Stomach (tissue), 19 donors: ENCODE results near the gene LYRM2. TPM values are rescaled to one million over a fixed set of nuclear protein-coding genes. Genes with fewer than 3 reads are reported as not detected.

Source experiments
- DNase-seq, 2 donors: peaks; one replicate each; pipeline versions ENCODE4 v3.0.0 to v3.0.0-alpha.2; 2013 to 2019
- H3K27ac ChIP-seq, 5 donors: fragments of 200-600 bp in 4 of 5; sonication (generic) in 4 of 5; one replicate each; pipeline ENCODE4 v1.5.1; 2013 to 2019; ENCODE audit warnings: mild to moderate bottlenecking in 1 of 5, moderate library complexity in 1 of 5
- H3K27me3 ChIP-seq, 3 donors: fragments of 200-600 bp; sonication (generic); one replicate each; pipeline ENCODE4 v1.5.1; 2017 to 2019; ENCODE audit warnings: mixed run types in 1 of 3
- H3K36me3 ChIP-seq, 4 donors: fragments of 200-600 bp; sonication (generic); 1 replicate in 3 of 4; 2 replicates in 1 of 4; pipeline ENCODE4 v1.5.1; 2016 to 2019
- H3K4me1 ChIP-seq, 4 donors: fragments of 200-600 bp; sonication (generic); one replicate each; pipeline ENCODE4 v1.5.1; 2016 to 2019
- H3K4me3 ChIP-seq, 4 donors: fragments of 200-600 bp; sonication (generic) in 3 of 4; one replicate each; pipeline ENCODE4 v1.5.1; 2016 to 2019; ENCODE audit warnings: mild to moderate bottlenecking in 1 of 4
- H3K9me3 ChIP-seq, 4 donors: fragments of 200-600 bp; sonication (generic); one replicate each; pipeline ENCODE4 v1.5.1; 2016 to 2019
- CTCF ChIP-seq, 7 experiments: fragments of 450-650 bp in 4 of 7; fragments of 200-600 bp in 3 of 7; sonication (generic) in 3 of 7; IDR thresholded peaks; one replicate each; pipeline ENCODE4 v1.5.1; 2016 to 2019; ENCODE audit warnings: antibody characterized with exemption in 7 of 7, control low read depth in 2 of 7, mild to moderate bottlenecking in 1 of 7
- EP300 ChIP-seq: sonication (generic); formaldehyde crosslinking; IDR thresholded peaks from one replicate; pipeline ENCODE4 v1.6.1; 2017; ENCODE audit warnings: antibody characterized with exemption
- POLR2A ChIP-seq, 4 donors: fragments of 450-650 bp; IDR thresholded peaks; one replicate each; pipeline ENCODE4 v1.6.1; 2016; ENCODE audit warnings: antibody characterized with exemption in 4 of 4, control low read depth in 2 of 4, mild to moderate bottlenecking in 1 of 4, moderate library complexity in 1 of 4
- POLR2AphosphoS5 ChIP-seq, 3 donors: sonication (generic); formaldehyde crosslinking; IDR thresholded peaks; one replicate each; pipeline ENCODE4 v1.6.1; 2016; ENCODE audit warnings: antibody characterized with exemption in 3 of 3
- WGBS, 5 donors: extraction: QIAGEN DNeasy Blood & Tissue Kit in 3 of 5; methylation state at CpG; one replicate each; pipeline versions ENCODE4 v1.1.5 to v1.1.7; 2013 to 2018; 5-methylcytosine and 5-hydroxymethylcytosine counted together
- intact Hi-C: fragments of 100-400 bp; cut with DNase I; formaldehyde crosslinking; loops from one replicate; pipeline ENCODE4 v1.15.1; 2023; ENCODE audit warnings: low total_unique reads
- long read RNA-seq, 10 donors: transcript quantifications; one replicate each; lab custom pipeline, GENCODE V29; 2026
- polyA plus RNA-seq, 3 donors: library from polyadenylated mRNA; stranded (reverse); fragments of 200-250 nt; gene quantifications; one replicate each; pipeline ENCODE4 v1.2.3, GENCODE V29; 2013
- total RNA-seq, 5 donors: library from RNA; depleted of rRNA; stranded (reverse); fragments of >200 nt; gene quantifications; one replicate each; pipeline versions ENCODE4 v1.1.0 to v1.2.3, GENCODE V29; 2014 to 2016
- donor health status: healthy with polysubstance abuse.
- donor health status: Bipolar disorder and iron deficiency.
- donor health status: healthy.

The LYRM2 gene
- total RNA-seq, result 10 to 100 TPM in 2 of 5 donors, 1 to 10 TPM in 3; 1.4 to 17.1 (median 7.6) TPM
- 10 to 100 TPM; 12.5 to 26.7 (median 16.1) TPM for polyA plus RNA-seq
- long read RNA-seq, donor 1, full-length matches to known transcripts, result 12 of 12 reads
- long read RNA-seq, donor 1, partial matches to known transcripts, result 0 of 12 reads
- long read RNA-seq, donor 1, other reads (novel, unspliced or antisense), result 0 of 12 reads
- long read RNA-seq, donor 2, full-length matches to known transcripts, result 15 of 15 reads
- long read RNA-seq, donor 2, partial matches to known transcripts, result 0 of 15 reads
- long read RNA-seq, donor 2, other reads (novel, unspliced or antisense), result 0 of 15 reads
- long read RNA-seq, donor 3, full-length matches to known transcripts, result 14 of 14 reads
- long read RNA-seq, donor 3, partial matches to known transcripts, result 0 of 14 reads
- long read RNA-seq, donor 3, other reads (novel, unspliced or antisense), result 0 of 14 reads
- long read RNA-seq, donor 4, result 0 reads
- long read RNA-seq, donor 5, full-length matches to known transcripts, result 20 of 20 reads
- long read RNA-seq, donor 5, partial matches to known transcripts, result 0 of 20 reads
- long read RNA-seq, donor 5, other reads (novel, unspliced or antisense), result 0 of 20 reads
- long read RNA-seq, donor 6, full-length matches to known transcripts, result 29 of 29 reads
- long read RNA-seq, donor 6, partial matches to known transcripts, result 0 of 29 reads
- long read RNA-seq, donor 6, other reads (novel, unspliced or antisense), result 0 of 29 reads
- long read RNA-seq, donor 7, full-length matches to known transcripts, result 20 of 20 reads
- long read RNA-seq, donor 7, partial matches to known transcripts, result 0 of 20 reads
- long read RNA-seq, donor 7, other reads (novel, unspliced or antisense), result 0 of 20 reads
- long read RNA-seq, donor 8, full-length matches to known transcripts, result 16 of 16 reads
- long read RNA-seq, donor 8, partial matches to known transcripts, result 0 of 16 reads
- long read RNA-seq, donor 8, other reads (novel, unspliced or antisense), result 0 of 16 reads
- long read RNA-seq, donor 9, full-length matches to known transcripts, result 5 of 5 reads
- long read RNA-seq, donor 9, partial matches to known transcripts, result 0 of 5 reads
- long read RNA-seq, donor 9, other reads (novel, unspliced or antisense), result 0 of 5 reads
- long read RNA-seq, donor 10, full-length matches to known transcripts, result 3 of 3 reads
- long read RNA-seq, donor 10, partial matches to known transcripts, result 0 of 3 reads
- long read RNA-seq, donor 10, other reads (novel, unspliced or antisense), result 0 of 3 reads

- Histone ChIP-seq H3K4me3 (peak within 1 kb of the TSS; percentile 56 to 74 (median 66)), H3K27me3 (no peaks in the 10 kb centered on the region), H3K27ac (peak within 1 kb of the TSS; percentile 88 to 98 (median 95)), H3K9me3 (no peaks in the 10 kb centered on the region), H3K36me3 (peaks cover 3 to 51% (median 42%) of the 10 kb centered on the region in 4 donors), H3K4me1 (peaks cover 8 to 25% (median 14%) of the 10 kb centered on the region in 4 donors)
- peak; percentile 95 to 98 for DNase-seq
- intact Hi-C loops, result no loop called here
- TF ChIP-seq POLR2A (IDR thresholded peaks at IDR 0.05) (peak in 1 of 4 donors; percentile 75), EP300 (no peak), POLR2AphosphoS5 (IDR thresholded peaks at IDR 0.05) (peak; percentile 60 to 98 (median 90)), CTCF (IDR thresholded peaks at IDR 0.05) (peak in 1 of 7 experiments; percentile 16)
- WGBS, 5 donors, result 1 to 2% (median 2%) methylated on average over 51 to 58 of the region's 58 CpGs
These were observed at the start of gene LYRM2 for GRCh38 chr6:89638320-89639195. Gene LYRM2, minus strand, starts transcription at chr6:89638747. Its CDS starts 31 bp downstream, at chr6:89638716.

GRCh38 chr6:89688328-89688727 lies 49.8 kb upstream of the LYRM2 start:
- peaks cover 56 to 100% (median 99%) of the 10 kb centered on the region in 4 donors for H3K36me3 ChIP-seq
- TF ChIP-seq POLR2AphosphoS5 (IDR thresholded peaks at IDR 0.05), result no peak
- no peak for TF ChIP-seq EP300
- TF ChIP-seq POLR2A (IDR thresholded peaks at IDR 0.05), result no peak
- TF ChIP-seq CTCF (IDR thresholded peaks at IDR 0.05), result no peak
- no peak overlapping the region for H3K4me3 ChIP-seq
- H3K4me1 ChIP-seq, result no peaks in the 10 kb centered on the region
- H3K9me3 ChIP-seq, result no peaks in the 10 kb centered on the region
- no peaks in the 10 kb centered on the region for H3K27me3 ChIP-seq
- WGBS, 5 donors, result 92 to 100% (median 96%) methylated on average over 2 of the region's 2 CpGs
- no peak overlapping the region for H3K27ac ChIP-seq
- DNase-seq, result no peak
- intact Hi-C loops, result no loop called here

- no peaks in the 10 kb centered on the region for H3K9me3 ChIP-seq
- no peak overlapping the region for H3K27ac ChIP-seq
- H3K36me3 ChIP-seq, result peaks cover 54 to 100% (median 100%) of the 10 kb centered on the region in 4 donors
- H3K27me3 ChIP-seq, result no peaks in the 10 kb centered on the region
- DNase-seq, result no peak
- H3K4me3 ChIP-seq, result no peak overlapping the region
- 96 to 100% (median 100%) methylated on average over 2 of the region's 2 CpGs for WGBS, 5 donors
- TF ChIP-seq EP300, result no peak
- no peak for TF ChIP-seq POLR2AphosphoS5 (IDR thresholded peaks at IDR 0.05)
- no peak for TF ChIP-seq CTCF (IDR thresholded peaks at IDR 0.05)
- no peak for TF ChIP-seq POLR2A (IDR thresholded peaks at IDR 0.05)
- H3K4me1 ChIP-seq, result no peaks in the 10 kb centered on the region
- intact Hi-C loops, result no loop called here
These were observed 46.8 kb upstream of the LYRM2 start for GRCh38 chr6:89685311-89685710.
